HTERT RPE-1 (cell line): ENCODE results near the gene ROCK2.

Experiments
- in situ Hi-C: fragments of 300-500 bp; cut with MboI; formaldehyde crosslinking; loops from 4 replicates; pipeline ENCODE4 v1.14.3; 2020; ENCODE audit warnings: low sequenced_read_pairs

The ROCK2 gene

GRCh38 chr2:11368059-11368572, 23.7 kb upstream of the ROCK2 start:
- in situ Hi-C loops = no loop called here

- in situ Hi-C loops = no loop called here
Observed at GRCh38 chr2:11367170-11367730, 22.8 kb upstream of the ROCK2 start.

GRCh38 chr2:11366326-11366741, 21.9 kb upstream of the ROCK2 start:
- in situ Hi-C loops = no loop called here

GRCh38 chr2:11365096-11365879, 20.9 kb upstream of the ROCK2 start:
- in situ Hi-C loops = no loop called here

- in situ Hi-C loops = no loop called here
Observed at GRCh38 chr2:11364565-11364887, 20.1 kb upstream of the ROCK2 start.

- in situ Hi-C loops = no loop called here
Observed at GRCh38 chr2:11363868-11364564, 19.6 kb upstream of the ROCK2 start.

GRCh38 chr2:11359865-11360264, 15.4 kb upstream of the ROCK2 start:
- in situ Hi-C loops = no loop called here

- in situ Hi-C loops = no loop called here
Observed at GRCh38 chr2:11357428-11357972, 13.1 kb upstream of the ROCK2 start.

GRCh38 chr2:11356764-11357163, 12.3 kb upstream of the ROCK2 start:
- in situ Hi-C loops = no loop called here

GRCh38 chr2:11355194-11356053, 11.0 kb upstream of the ROCK2 start:
- in situ Hi-C loops = no loop called here

- in situ Hi-C loops = no loop called here
Observed at GRCh38 chr2:11354363-11355154, 10.1 kb upstream of the ROCK2 start.

- in situ Hi-C loops = no loop called here
Observed at GRCh38 chr2:11352781-11353537, 8.5 kb upstream of the ROCK2 start.

GRCh38 chr2:11348209-11348749, 3.8 kb upstream of the ROCK2 start:
- in situ Hi-C loops = no loop called here

- in situ Hi-C loops = no loop called here
Observed at GRCh38 chr2:11347403-11347959, 3.0 kb upstream of the ROCK2 start.

GRCh38 chr2:11346023-11346482, 1.6 kb upstream of the ROCK2 start:
- in situ Hi-C loops = no loop called here

GRCh38 chr2:11344956-11345677, 681 bp upstream of the ROCK2 start:
- in situ Hi-C loops = no loop called here

GRCh38 chr2:11343650-11344341, 640 bp downstream of the ROCK2 start:
- in situ Hi-C loops = no loop called here

- in situ Hi-C loops = no loop called here
Observed at GRCh38 chr2:11343368-11343649, 1.1 kb downstream of the ROCK2 start.
